GM13976 (cell line): ENCODE results near the gene GANC.

Experiments used
- DNase-seq: peaks from one replicate; pipeline ENCODE4 v3.0.0; 2012; ENCODE audit warnings: low spot score
- in situ Hi-C: fragments of 300-500 bp; cut with MboI; formaldehyde crosslinking; loops from one replicate; pipeline ENCODE4 v1.12.0; 2022; ENCODE audit warnings: low sequenced_read_pairs, mixed read lengths, inconsistent platforms; ENCODE audit not compliant: unreplicated experiment
- TF ChIP-seq, protein P1 (sequence below): IDR thresholded peaks from 2 replicates; pipeline ENCODE4 v1.5.1; 2012; ENCODE audit warnings: borderline replicate concordance, mild to moderate bottlenecking; ENCODE audit not compliant: insufficient read depth; ENCODE audit errors: extremely low read depth, missing control alignments, control extremely low read depth

GANC gene

DNA sequence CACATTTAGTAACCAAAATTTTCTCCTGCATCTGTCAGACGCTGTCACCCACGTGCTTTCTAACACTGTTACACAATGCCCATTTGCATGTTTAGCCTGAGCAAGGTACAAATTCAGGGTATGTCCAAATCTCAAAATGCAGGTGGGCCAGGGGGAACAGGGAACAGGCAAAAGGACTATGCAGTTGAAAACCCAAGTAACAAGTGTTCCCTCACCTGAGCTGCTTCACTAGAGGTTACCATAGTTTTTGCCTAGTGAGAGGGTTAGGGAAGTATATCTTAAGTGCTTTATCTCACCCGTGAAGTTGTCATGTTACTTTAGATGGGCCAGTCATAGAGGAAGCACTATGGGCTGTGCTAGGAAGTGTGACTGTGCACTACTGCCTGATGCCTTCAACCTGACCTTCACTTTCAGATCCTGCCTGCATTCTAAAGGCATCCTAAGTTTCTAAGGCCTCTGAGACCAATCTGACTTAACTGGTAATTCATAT, 6.3 kb downstream of the GANC start:
- DNase-seq = no peak
- in situ Hi-C loops = no loop called here
- TF ChIP-seq, protein P1, sequence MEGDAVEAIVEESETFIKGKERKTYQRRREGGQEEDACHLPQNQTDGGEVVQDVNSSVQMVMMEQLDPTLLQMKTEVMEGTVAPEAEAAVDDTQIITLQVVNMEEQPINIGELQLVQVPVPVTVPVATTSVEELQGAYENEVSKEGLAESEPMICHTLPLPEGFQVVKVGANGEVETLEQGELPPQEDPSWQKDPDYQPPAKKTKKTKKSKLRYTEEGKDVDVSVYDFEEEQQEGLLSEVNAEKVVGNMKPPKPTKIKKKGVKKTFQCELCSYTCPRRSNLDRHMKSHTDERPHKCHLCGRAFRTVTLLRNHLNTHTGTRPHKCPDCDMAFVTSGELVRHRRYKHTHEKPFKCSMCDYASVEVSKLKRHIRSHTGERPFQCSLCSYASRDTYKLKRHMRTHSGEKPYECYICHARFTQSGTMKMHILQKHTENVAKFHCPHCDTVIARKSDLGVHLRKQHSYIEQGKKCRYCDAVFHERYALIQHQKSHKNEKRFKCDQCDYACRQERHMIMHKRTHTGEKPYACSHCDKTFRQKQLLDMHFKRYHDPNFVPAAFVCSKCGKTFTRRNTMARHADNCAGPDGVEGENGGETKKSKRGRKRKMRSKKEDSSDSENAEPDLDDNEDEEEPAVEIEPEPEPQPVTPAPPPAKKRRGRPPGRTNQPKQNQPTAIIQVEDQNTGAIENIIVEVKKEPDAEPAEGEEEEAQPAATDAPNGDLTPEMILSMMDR = no peak

DNA sequence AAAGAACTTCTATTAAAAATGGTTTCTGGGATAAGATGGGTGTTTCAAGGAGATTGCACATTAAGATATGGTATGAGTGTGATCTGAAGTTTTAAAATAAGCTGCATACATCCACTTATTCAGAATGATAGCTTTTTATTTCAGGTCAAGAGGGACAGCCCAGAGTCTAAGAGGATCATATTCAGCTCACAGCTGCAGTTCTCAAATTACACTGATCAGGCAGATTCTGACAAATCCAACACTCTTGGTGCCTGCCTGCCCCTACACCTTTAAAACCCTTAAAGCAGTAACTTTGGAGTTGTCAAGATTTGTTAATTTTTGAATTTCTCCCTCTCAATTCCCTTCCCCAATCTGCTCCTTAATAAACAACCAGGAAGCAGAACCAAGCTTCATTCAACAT, 9.3 kb downstream of the GANC start:
- in situ Hi-C loops = no loop called here
- TF ChIP-seq, protein P1 = no peak
- no peak for DNase-seq

DNA sequence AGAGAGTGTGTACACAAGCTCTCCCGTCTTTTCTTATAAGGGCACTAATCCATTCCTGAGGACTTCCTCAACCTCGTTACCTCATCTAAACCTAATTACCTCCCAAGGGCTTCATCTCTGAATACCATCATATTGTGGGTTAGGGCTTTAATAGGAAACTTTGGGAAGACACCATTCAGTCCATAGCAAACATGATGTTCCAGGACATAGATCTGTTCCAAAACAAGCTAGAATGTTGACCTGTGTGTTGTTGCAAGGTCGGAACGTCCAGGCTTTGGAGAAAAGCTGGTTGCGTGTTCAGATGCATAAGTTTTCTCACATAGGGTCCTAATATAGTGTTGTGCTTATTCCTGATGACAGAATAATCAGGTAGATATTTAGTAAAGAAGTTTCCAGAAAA, 9.9 kb downstream of the GANC start:
- in situ Hi-C loops = no loop called here
- TF ChIP-seq, protein P1 = no peak
- DNase-seq = no peak

DNA sequence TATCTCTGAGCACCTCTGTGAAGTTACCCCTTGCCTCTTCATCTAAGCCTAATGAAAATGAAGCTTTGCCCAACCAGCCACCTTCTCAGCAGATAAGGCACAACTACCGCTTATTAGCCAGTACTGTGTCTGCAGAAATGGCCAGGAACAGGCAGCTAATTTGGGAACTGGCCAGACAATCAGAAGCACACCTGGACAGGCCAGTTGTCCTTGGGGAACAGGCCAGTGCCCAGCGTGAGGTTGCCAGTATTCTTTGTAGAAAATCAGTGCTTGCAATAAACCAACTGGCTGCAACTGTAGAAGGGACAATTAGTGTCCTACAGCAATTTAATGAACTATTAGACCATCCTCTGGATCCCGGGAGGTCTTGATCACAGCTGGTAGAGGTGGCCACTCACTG, 10.7 kb downstream of the GANC start:
- no peak for DNase-seq
- in situ Hi-C loops = no loop called here
- TF ChIP-seq, protein P1 = no peak

DNA sequence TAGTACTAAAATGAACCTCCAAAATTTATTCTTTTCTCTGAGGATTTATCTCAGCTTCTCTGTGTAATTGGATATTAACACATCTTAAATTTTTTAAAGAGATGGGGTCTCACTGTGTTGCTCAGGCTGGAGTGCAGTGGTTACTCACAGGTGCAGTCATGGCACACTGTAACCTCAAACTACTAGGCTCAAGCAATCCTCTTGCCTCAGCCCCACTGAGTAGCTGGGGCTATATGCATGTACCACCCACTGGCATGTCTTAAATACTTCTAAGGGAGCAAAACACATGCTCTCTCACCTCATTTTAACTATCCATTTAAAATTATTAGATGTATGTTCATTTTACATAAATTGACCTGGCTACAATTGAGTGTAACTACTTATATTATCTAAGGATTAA, 11.6 kb downstream of the GANC start:
- in situ Hi-C loops = no loop called here
- TF ChIP-seq, protein P1 = no peak
- DNase-seq = no peak

DNA sequence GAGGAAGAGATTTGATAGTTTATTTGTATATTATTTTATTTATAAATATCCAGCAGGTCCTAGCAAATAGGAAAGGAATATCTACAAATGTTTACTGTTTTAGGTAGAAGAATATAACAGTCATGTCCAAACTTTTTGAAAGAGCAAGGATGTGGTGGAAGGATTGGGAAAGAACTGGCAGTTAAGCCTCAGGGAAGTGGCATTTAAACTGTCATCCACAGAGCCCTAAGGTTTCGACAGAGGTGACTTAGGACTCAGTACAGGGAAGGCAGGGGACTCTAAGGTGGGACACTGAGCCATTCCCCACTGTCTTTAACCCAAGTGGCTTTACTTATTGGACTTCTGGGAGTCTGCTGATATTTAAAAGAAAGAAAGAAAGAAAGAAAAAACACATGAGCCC, 12.0 kb downstream of the GANC start:
- TF ChIP-seq, protein P1 = no peak
- DNase-seq = no peak
- in situ Hi-C loops = no loop called here
